OCI-LY7 (cell line): ENCODE measurements around the gene ITGA5. TPM values are rescaled to one million over a fixed set of nuclear protein-coding genes. Genes with fewer than 3 reads are reported as not detected.

ENCODE experiments used
- BruUV-seq: library from RNA; stranded (reverse); fragments of 400-500 nt; replicated peaks from 2 replicates; lab custom pipeline; 2021; lab: Mats Ljungman, UMichigan
- CTCF ChIA-PET: fragments of 300-600 bp; sonication (Branson Sonifier 250); formaldehyde crosslinking; loops from one replicate; lab custom pipeline; 2022; ENCODE audit warnings: antibody characterized with exemption; ENCODE audit not compliant: unreplicated experiment; lab: Charles Lee
- POLR2A ChIA-PET: fragments of 300-600 bp; sonication (Branson Sonifier 250); formaldehyde crosslinking; loops from one replicate; lab custom pipeline; 2022; ENCODE audit warnings: antibody characterized with exemption; lab: Charles Lee
- DNase-seq: peaks from one replicate; pipeline ENCODE4 v3.0.0-alpha.2; 2015; ENCODE audit warnings: low spot score
- H2AFZ ChIP-seq: fragments of 200-600 bp; sonication (generic), shearing (Covaris generic); 2 replicates; pipeline ENCODE4 v1.6.1; 2014; ENCODE audit warnings: mild to moderate bottlenecking, antibody characterized with exemption, low read length, moderate library complexity
- H3K27ac ChIP-seq: fragments of 200-600 bp; sonication (generic); 2 replicates; pipeline ENCODE4 v1.5.1; 2014; ENCODE audit warnings: mixed run types, low read depth, mild to moderate bottlenecking, moderate library complexity, low read length, inconsistent platforms; ENCODE audit not compliant: poor library complexity, severe bottlenecking
- H3K36me3 ChIP-seq: fragments of 200-600 bp; sonication (generic); 2 replicates; pipeline ENCODE4 v1.6.1; 2014; ENCODE audit warnings: mild to moderate bottlenecking, antibody characterized with exemption, low read length, moderate library complexity, mixed read lengths; ENCODE audit not compliant: insufficient read depth
- H3K4me1 ChIP-seq: fragments of 200-600 bp; sonication (generic); 2 replicates; pipeline ENCODE4 v1.5.1; 2014; ENCODE audit warnings: mild to moderate bottlenecking, low read length; ENCODE audit not compliant: insufficient read depth, poor library complexity, severe bottlenecking
- H3K4me2 ChIP-seq: fragments of 200-600 bp; sonication (generic); 2 replicates; pipeline ENCODE4 v1.6.1; 2014; ENCODE audit warnings: mild to moderate bottlenecking, low read length
- H3K4me3 ChIP-seq: fragments of 200-600 bp; sonication (generic); 2 replicates; pipeline ENCODE4 v1.5.1; 2014; ENCODE audit warnings: mild to moderate bottlenecking, low read depth, low read length; ENCODE audit not compliant: poor library complexity, severe bottlenecking
- H3K79me2 ChIP-seq: fragments of 200-600 bp; sonication (generic); 2 replicates; pipeline ENCODE4 v1.6.1; 2016; ENCODE audit warnings: low read depth, mild to moderate bottlenecking, low read length, moderate library complexity, mixed read lengths; ENCODE audit not compliant: insufficient read depth
- H3K9me2 ChIP-seq: fragments of 200-600 bp; sonication (generic); 2 replicates; pipeline ENCODE4 v1.6.1; 2016; ENCODE audit warnings: mild to moderate bottlenecking, low read length, mixed read lengths; ENCODE audit not compliant: insufficient read depth
- H3K9me3 ChIP-seq: fragments of 200-600 bp; sonication (generic); 2 replicates; pipeline ENCODE4 v1.6.1; 2014; ENCODE audit warnings: mild to moderate bottlenecking, mixed run types, low read length, mixed read lengths
- H4K20me1 ChIP-seq: fragments of 200-600 bp; sonication (generic); 2 replicates; pipeline ENCODE4 v1.6.1; 2014; ENCODE audit warnings: mild to moderate bottlenecking, antibody characterized with exemption, low read length, moderate library complexity, mixed read lengths; ENCODE audit not compliant: insufficient read depth
- CTCF ChIP-seq: fragments of 200-600 bp; sonication (generic); conservative IDR thresholded peaks from 2 replicates; pipeline ENCODE4 v1.5.1; 2014; ENCODE audit warnings: mild to moderate bottlenecking, antibody characterized with exemption, low read length, moderate library complexity, mixed read lengths
- EZH2phosphoT487 ChIP-seq: fragments of 200-600 bp; sonication (generic); IDR thresholded peaks from 2 replicates; pipeline ENCODE4 v1.6.1; 2018; ENCODE audit warnings: low read depth, borderline replicate concordance, mild to moderate bottlenecking, mixed run types, antibody characterized with exemption, low read length, moderate library complexity, mixed read lengths
- intact Hi-C: fragments of 100-400 bp; cut with micrococcal nuclease; formaldehyde crosslinking; loops from one replicate; pipeline ENCODE4 v1.10.0; 2022; ENCODE audit not compliant: unreplicated experiment
- total RNA-seq, 2 experiments: library from RNA; depleted of rRNA in 1 of 2; stranded (reverse); fragments of >200 nt in 1 of 2; shearing (Covaris generic) in 1 of 2; gene quantifications; 2 replicates each; pipeline ENCODE4 v1.2.3, GENCODE V29; 2014 to 2022

Gene ITGA5
- total RNA-seq, 2 experiments from 2014 or later = 0.06 to 0.34 TPM

- Histone ChIP-seq H4K20me1 (no peaks in the 10 kb centered on the region), H3K9me3 (no peaks in the 10 kb centered on the region), H3K4me2 (no peak overlapping the region), H3K36me3 (no peaks in the 10 kb centered on the region), H3K4me1 (peaks cover 30% of the 10 kb centered on the region), H3K4me3 (no peak overlapping the region), H3K9me2 (no peaks in the 10 kb centered on the region), H2AFZ (no peak overlapping the region), H3K27ac (no peak overlapping the region), H3K79me2 (no peaks in the 10 kb centered on the region)
- no peak for TF ChIP-seq EZH2phosphoT487
- TF ChIP-seq CTCF = no peak
- intact Hi-C loops = no loop called here
- no peak for DNase-seq
- ChIA-PET POLR2A (interaction anchor here (0.6 to 1.3 kb wide), 2 partner anchors 9 to 34 kb away, joined by 3 read pairs; no protein-coding TSS in a partner anchor), CTCF (no interaction called here)
- BruUV-seq = no TSS peak
Observed at GRCh38 chr12:54409267-54409666, 9.8 kb downstream of the ITGA5 start.

GRCh38 chr12:54407183-54407905, 11.7 kb downstream of the ITGA5 start:
- TF ChIP-seq CTCF (no peak), EZH2phosphoT487 (no peak)
- no peak overlapping the region for H3K27ac ChIP-seq
- BruUV-seq = no TSS peak
- no peak overlapping the region for H2AFZ ChIP-seq
- ChIA-PET CTCF (no interaction called here), POLR2A (no interaction called here)
- no peaks in the 10 kb centered on the region for H3K79me2 ChIP-seq
- H3K4me2 ChIP-seq = no peak overlapping the region
- H3K9me2 ChIP-seq = no peaks in the 10 kb centered on the region
- H3K36me3 ChIP-seq = no peaks in the 10 kb centered on the region
- no peaks in the 10 kb centered on the region for H3K9me3 ChIP-seq
- no peak for DNase-seq
- intact Hi-C loops = no loop called here
- H4K20me1 ChIP-seq = no peaks in the 10 kb centered on the region
- no peak overlapping the region for H3K4me3 ChIP-seq
- peaks cover 13% of the 10 kb centered on the region for H3K4me1 ChIP-seq

GRCh38 chr12:54405573-54405972, 13.5 kb downstream of the ITGA5 start:
- no peak for DNase-seq
- BruUV-seq = no TSS peak
- Histone ChIP-seq H3K36me3 (no peaks in the 10 kb centered on the region), H3K9me3 (no peaks in the 10 kb centered on the region), H3K4me2 (no peak overlapping the region), H3K27ac (no peak overlapping the region), H3K4me3 (no peak overlapping the region), H3K79me2 (no peaks in the 10 kb centered on the region), H3K9me2 (no peaks in the 10 kb centered on the region), H3K4me1 (no peaks in the 10 kb centered on the region), H4K20me1 (no peaks in the 10 kb centered on the region), H2AFZ (no peak overlapping the region)
- POLR2A ChIA-PET = no interaction called here
- TF ChIP-seq CTCF (no peak), EZH2phosphoT487 (no peak)
- intact Hi-C loops = no loop called here
- CTCF ChIA-PET = no interaction called here
